Stimulated activated CD4-positive, alpha-beta T cell treated with anti-CD3 and anti-CD28 coated beads, Interleukin-1b, Interleukin-23, amount 100 ng/mL, for 1 hour (primary cell): ENCODE measurements around the gene MRPL48.
"Not testable (repeated sequence)": the region's sequence is repeated elsewhere in the genome, so short reads cannot be mapped to it uniquely, and the experiment has no call there.

ENCODE experiments used
- DNase-seq, 2 donors: peaks; one replicate each; pipeline ENCODE4 v3.0.0-alpha.2; 2020; ENCODE audit warnings: low read depth in 2 of 2

Gene MRPL48

GRCh38 chr11:73779084-73779902 lies 8.4 kb upstream of the MRPL48 start:
- peak; percentile 90 to 94 for DNase-seq

- DNase-seq: no peak
Observed at GRCh38 chr11:73781303-73781702, 6.4 kb upstream of the MRPL48 start.

- DNase-seq: no peak
Observed at GRCh38 chr11:73783483-73784020, 4.1 kb upstream of the MRPL48 start.

GRCh38 chr11:73784080-73784634 lies 3.5 kb upstream of the MRPL48 start:
- DNase-seq: no peak

- DNase-seq: no peak
Observed at GRCh38 chr11:73784734-73785133, 2.9 kb upstream of the MRPL48 start.

GRCh38 chr11:73785467-73785866 lies 2.2 kb upstream of the MRPL48 start:
- not testable (repeated sequence) for DNase-seq

GRCh38 chr11:73787051-73787642 lies 527 bp upstream of the MRPL48 start:
- DNase-seq: no peak

- DNase-seq: no peak
Observed at GRCh38 chr11:73789279-73789670, 1.6 kb downstream of the MRPL48 start.

GRCh38 chr11:73792584-73792983 lies 4.9 kb downstream of the MRPL48 start:
- no peak for DNase-seq

GRCh38 chr11:73795925-73796632 lies 8.4 kb downstream of the MRPL48 start:
- DNase-seq: no peak

- DNase-seq: no peak
Observed at GRCh38 chr11:73797457-73797856, 9.8 kb downstream of the MRPL48 start.

- DNase-seq: no peak
Observed at GRCh38 chr11:73800276-73800806, 12.7 kb downstream of the MRPL48 start.

- DNase-seq: no peak
Observed at GRCh38 chr11:73801136-73801535, 13.5 kb downstream of the MRPL48 start.

- no peak for DNase-seq
Observed at GRCh38 chr11:73804712-73805111, 17.0 kb downstream of the MRPL48 start.

GRCh38 chr11:73808052-73808451 lies 20.4 kb downstream of the MRPL48 start:
- DNase-seq: no peak

- DNase-seq: no peak
Observed at GRCh38 chr11:73810637-73811036, 23.0 kb downstream of the MRPL48 start.

- DNase-seq: no peak
Observed at GRCh38 chr11:73812234-73812633, 24.6 kb downstream of the MRPL48 start.

GRCh38 chr11:73814812-73815211 lies 27.1 kb downstream of the MRPL48 start:
- DNase-seq: no peak

GRCh38 chr11:73818846-73819245 lies 31.2 kb downstream of the MRPL48 start:
- DNase-seq: no peak

GRCh38 chr11:73830261-73830660 lies 42.6 kb downstream of the MRPL48 start:
- no peak for DNase-seq

GRCh38 chr11:73833067-73833466 lies 45.4 kb downstream of the MRPL48 start:
- no peak for DNase-seq
